Smooth muscle cell (in vitro differentiated cells): Measurements from ENCODE around the gene GIMAP8. TPM values are rescaled to one million over a fixed set of nuclear protein-coding genes. Genes with fewer than 3 reads are reported as not detected.

Experiments
- DNase-seq: peaks from one replicate; lab custom pipeline; 2025; ENCODE audit not compliant: unreplicated experiment; lab: John Stamatoyannopoulos, UW
- H2AFZ ChIP-seq: fragments of 200-600 bp; sonication (generic); 2 replicates; pipeline ENCODE4 v1.6.0; 2016; ENCODE audit warnings: antibody characterized with exemption, low read depth, mild to moderate bottlenecking
- H3F3A ChIP-seq: fragments of 200-600 bp; sonication (generic); 2 replicates; pipeline ENCODE4 v1.6.0; 2017; ENCODE audit warnings: antibody characterized with exemption, low read depth
- H3K27ac ChIP-seq: fragments of 200-600 bp; sonication (generic); 2 replicates; pipeline ENCODE4 v1.5.1; 2016; ENCODE audit warnings: low read depth, mild to moderate bottlenecking
- H3K27me3 ChIP-seq: fragments of 200-600 bp; sonication (generic); 2 replicates; pipeline ENCODE4 v1.6.1; 2016; ENCODE audit warnings: low read depth, mild to moderate bottlenecking
- H3K36me3 ChIP-seq: fragments of 200-600 bp; sonication (generic); 2 replicates; pipeline ENCODE4 v1.5.1; 2016; ENCODE audit warnings: low read depth
- H3K4me1 ChIP-seq: fragments of 200-600 bp; sonication (generic); 2 replicates; pipeline ENCODE4 v1.5.1; 2016; ENCODE audit warnings: low read depth
- H3K4me2 ChIP-seq: fragments of 200-600 bp; sonication (generic); 2 replicates; pipeline ENCODE4 v1.6.0; 2016; ENCODE audit warnings: mild to moderate bottlenecking
- H3K4me3 ChIP-seq: fragments of 200-600 bp; sonication (generic); 2 replicates; pipeline ENCODE4 v1.5.1; 2016; ENCODE audit warnings: mild to moderate bottlenecking
- H3K79me2 ChIP-seq: fragments of 200-600 bp; sonication (generic); 2 replicates; pipeline ENCODE4 v1.6.0; 2016; ENCODE audit warnings: low read depth, mild to moderate bottlenecking
- H3K9ac ChIP-seq: fragments of 200-600 bp; sonication (generic); 2 replicates; pipeline ENCODE4 v1.6.0; 2016; ENCODE audit warnings: low read depth
- H3K9me3 ChIP-seq: fragments of 200-600 bp; sonication (generic); replicated peaks from 2 replicates; pipeline ENCODE4 v1.5.1; 2016; ENCODE audit warnings: low read depth
- H4K20me1 ChIP-seq: fragments of 200-600 bp; sonication (generic); 2 replicates; pipeline ENCODE4 v1.6.0; 2016; ENCODE audit warnings: low read depth
- WGBS: methylation state at CpG from one replicate; pipeline ENCODE4 v1.1.7; 2016; ENCODE audit warnings: low lambda C conversion rate; 5-methylcytosine and 5-hydroxymethylcytosine counted together
- polyA plus RNA-seq: library from polyadenylated mRNA; unstranded; fragments of >200 nt; fragmentation: Nextera tagmentation; extraction: Ambion mirVana; gene quantifications from 2 replicates; pipeline ENCODE4 v1.2.1, GENCODE V29; 2016
- total RNA-seq: library from RNA; depleted of rRNA; stranded (reverse); fragments of >200 nt; gene quantifications from 2 replicates; pipeline ENCODE4 v1.2.3, GENCODE V29; 2014
- TF ChIP-seq, protein P1 (sequence below): fragments of 200-600 bp; sonication (generic); IDR thresholded peaks from 2 replicates; pipeline ENCODE4 v1.5.1; 2017; ENCODE audit warnings: borderline replicate concordance, mild to moderate bottlenecking, antibody characterized with exemption; ENCODE audit not compliant: insufficient read depth, poor library complexity, severe bottlenecking

The GIMAP8 gene
- total and polyA plus RNA-seq, 2 experiments from 2014 or later, result not detected

DNA sequence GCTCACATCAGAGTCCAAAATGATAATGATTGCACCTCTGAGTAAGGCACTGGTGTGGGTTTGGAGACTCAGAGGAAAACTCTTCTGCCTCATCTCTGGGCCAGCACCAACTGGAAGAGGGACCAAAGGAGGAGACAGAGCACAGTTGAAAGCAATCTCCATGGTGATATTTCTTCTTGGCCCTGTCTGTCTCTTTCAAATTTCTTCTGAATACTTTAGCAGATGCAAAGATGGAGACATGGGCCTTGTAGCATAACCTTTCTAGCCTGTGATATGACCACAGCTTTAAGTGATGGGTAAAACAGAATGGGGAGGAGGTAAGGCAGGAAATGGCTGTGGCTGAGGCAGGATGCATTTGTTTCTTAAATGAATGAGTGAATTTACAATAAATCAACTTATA is 52.1 kb downstream of the GIMAP8 start:
- Histone ChIP-seq H4K20me1 (no peaks in the 10 kb centered on the region), H3K9ac (no peak overlapping the region), H3K27ac (no peak overlapping the region), H3K79me2 (no peaks in the 10 kb centered on the region), H2AFZ (no peak overlapping the region), H3K4me2 (no peak overlapping the region), H3F3A (no peaks in the 10 kb centered on the region), H3K9me3 (no peaks in the 10 kb centered on the region), H3K36me3 (no peaks in the 10 kb centered on the region), H3K4me1 (no peaks in the 10 kb centered on the region), H3K27me3 (no peaks in the 10 kb centered on the region), H3K4me3 (no peak overlapping the region)
- TF ChIP-seq, protein P1, sequence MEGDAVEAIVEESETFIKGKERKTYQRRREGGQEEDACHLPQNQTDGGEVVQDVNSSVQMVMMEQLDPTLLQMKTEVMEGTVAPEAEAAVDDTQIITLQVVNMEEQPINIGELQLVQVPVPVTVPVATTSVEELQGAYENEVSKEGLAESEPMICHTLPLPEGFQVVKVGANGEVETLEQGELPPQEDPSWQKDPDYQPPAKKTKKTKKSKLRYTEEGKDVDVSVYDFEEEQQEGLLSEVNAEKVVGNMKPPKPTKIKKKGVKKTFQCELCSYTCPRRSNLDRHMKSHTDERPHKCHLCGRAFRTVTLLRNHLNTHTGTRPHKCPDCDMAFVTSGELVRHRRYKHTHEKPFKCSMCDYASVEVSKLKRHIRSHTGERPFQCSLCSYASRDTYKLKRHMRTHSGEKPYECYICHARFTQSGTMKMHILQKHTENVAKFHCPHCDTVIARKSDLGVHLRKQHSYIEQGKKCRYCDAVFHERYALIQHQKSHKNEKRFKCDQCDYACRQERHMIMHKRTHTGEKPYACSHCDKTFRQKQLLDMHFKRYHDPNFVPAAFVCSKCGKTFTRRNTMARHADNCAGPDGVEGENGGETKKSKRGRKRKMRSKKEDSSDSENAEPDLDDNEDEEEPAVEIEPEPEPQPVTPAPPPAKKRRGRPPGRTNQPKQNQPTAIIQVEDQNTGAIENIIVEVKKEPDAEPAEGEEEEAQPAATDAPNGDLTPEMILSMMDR, result no peak
- no peak for DNase-seq

DNA sequence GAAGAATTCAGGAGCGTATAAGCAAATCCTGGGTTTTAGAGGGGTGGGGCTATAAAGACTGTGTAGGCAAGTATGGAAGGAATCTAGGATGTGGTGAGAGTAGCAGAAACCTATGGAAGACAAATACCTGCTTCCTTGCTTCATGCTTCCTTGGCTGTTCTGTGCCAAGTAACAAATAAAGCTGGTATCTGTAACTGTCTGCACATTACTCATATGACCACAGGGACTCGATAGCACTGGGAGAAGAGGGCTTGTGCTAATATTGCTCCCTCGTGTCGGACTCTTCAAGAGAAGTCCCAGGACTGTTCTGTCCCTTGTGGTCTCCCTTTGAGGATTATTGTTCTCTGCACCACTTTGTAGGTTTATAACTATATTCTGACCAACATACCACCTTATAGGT is 52.7 kb downstream of the GIMAP8 start:
- 84% methylated on average over 4 of the region's 4 CpGs for WGBS
- Histone ChIP-seq H3F3A (no peaks in the 10 kb centered on the region), H3K36me3 (no peaks in the 10 kb centered on the region), H4K20me1 (no peaks in the 10 kb centered on the region), H3K27me3 (no peaks in the 10 kb centered on the region), H3K4me3 (no peak overlapping the region), H3K27ac (no peak overlapping the region), H2AFZ (no peak overlapping the region), H3K9me3 (no peaks in the 10 kb centered on the region), H3K4me2 (no peak overlapping the region), H3K9ac (no peak overlapping the region), H3K4me1 (no peaks in the 10 kb centered on the region), H3K79me2 (no peaks in the 10 kb centered on the region)
- DNase-seq, result no peak
- TF ChIP-seq, protein P1, result no peak

DNA sequence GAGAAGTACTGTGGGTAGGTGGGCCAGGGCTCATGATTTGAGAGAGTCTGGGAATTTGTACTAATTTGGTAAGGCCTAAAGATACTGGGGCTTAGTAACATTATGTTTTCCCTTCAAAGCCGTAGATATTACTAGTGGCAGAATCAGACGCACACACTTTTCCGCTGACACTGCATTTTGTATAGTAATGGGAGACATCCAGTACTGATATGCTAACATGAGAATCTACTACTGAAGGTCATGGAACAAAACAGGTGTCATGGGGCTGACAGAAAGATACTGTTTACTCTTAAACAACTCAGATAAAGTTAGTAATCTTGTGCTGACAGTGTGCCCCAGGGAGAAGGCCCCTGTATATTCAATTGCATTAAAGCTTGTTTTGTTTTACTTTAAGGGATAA is 53.2 kb downstream of the GIMAP8 start:
- no peaks in the 10 kb centered on the region for H3K79me2 ChIP-seq
- H3K4me1 ChIP-seq, result no peaks in the 10 kb centered on the region
- H3F3A ChIP-seq, result no peaks in the 10 kb centered on the region
- no peak overlapping the region for H3K27ac ChIP-seq
- TF ChIP-seq, protein P1, result no peak
- DNase-seq, result no peak
- H3K9ac ChIP-seq, result no peak overlapping the region
- no peaks in the 10 kb centered on the region for H3K27me3 ChIP-seq
- WGBS, result 90% methylated on average over 3 of the region's 3 CpGs
- no peaks in the 10 kb centered on the region for H3K36me3 ChIP-seq
- no peaks in the 10 kb centered on the region for H4K20me1 ChIP-seq
- no peak overlapping the region for H2AFZ ChIP-seq
- H3K9me3 ChIP-seq, result no peaks in the 10 kb centered on the region
- H3K4me3 ChIP-seq, result no peak overlapping the region
- H3K4me2 ChIP-seq, result no peak overlapping the region

DNA sequence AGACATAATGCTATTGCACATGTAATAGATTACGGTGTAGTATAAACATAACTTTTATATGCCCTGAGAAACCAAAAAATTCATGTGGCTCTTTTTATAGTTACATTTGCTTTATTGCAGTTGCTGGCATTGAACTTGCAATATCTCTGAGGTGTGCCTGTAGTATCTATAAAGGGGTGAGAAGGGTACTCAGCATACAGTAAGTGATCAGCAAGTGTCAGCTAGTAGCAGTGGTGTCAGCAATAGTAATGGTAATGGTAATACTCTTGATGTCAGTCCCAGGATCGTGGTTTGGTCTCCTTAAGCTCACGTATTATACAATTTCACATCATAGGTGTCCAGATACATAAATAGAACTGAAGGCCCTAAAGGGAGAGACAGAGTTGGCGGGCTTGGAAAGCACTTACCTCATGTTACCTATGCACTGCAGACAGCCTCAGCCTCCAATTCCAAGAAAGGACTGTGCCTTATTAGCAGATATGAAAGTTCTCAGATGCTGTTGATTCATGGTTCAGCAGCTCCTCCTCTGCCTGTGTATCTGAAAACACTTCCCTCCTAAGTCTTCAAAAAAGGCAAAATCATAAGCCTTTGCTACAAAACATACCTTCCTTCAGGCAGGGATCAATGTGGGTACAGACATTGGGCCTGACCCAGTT is 57.6 kb downstream of the GIMAP8 start:
- 92% methylated on average over 4 of the region's 4 CpGs for WGBS
- no peaks in the 10 kb centered on the region for H3F3A ChIP-seq
- no peak overlapping the region for H3K27ac ChIP-seq
- H3K9ac ChIP-seq, result no peak overlapping the region
- no peaks in the 10 kb centered on the region for H4K20me1 ChIP-seq
- no peak for DNase-seq
- no peak overlapping the region for H2AFZ ChIP-seq
- no peaks in the 10 kb centered on the region for H3K27me3 ChIP-seq
- no peaks in the 10 kb centered on the region for H3K79me2 ChIP-seq
- TF ChIP-seq, protein P1, result no peak
- H3K36me3 ChIP-seq, result no peaks in the 10 kb centered on the region
- no peak overlapping the region for H3K4me2 ChIP-seq
- H3K9me3 ChIP-seq, result no peaks in the 10 kb centered on the region
- H3K4me1 ChIP-seq, result no peaks in the 10 kb centered on the region
- no peak overlapping the region for H3K4me3 ChIP-seq
